AG10803 (cell line): ENCODE results near the gene SMYD3.

Experiments used
- DNase-seq: peaks from one replicate; pipeline ENCODE4 v3.0.0; 2010; ENCODE audit warnings: low read depth
- H3K4me3 ChIP-seq: 2 replicates; pipeline ENCODE4 v1.5.1; 2011; ENCODE audit warnings: mild to moderate bottlenecking, low read length, control low read depth
- CTCF ChIP-seq: conservative IDR thresholded peaks from 2 replicates; pipeline ENCODE4 v1.5.1; 2011; ENCODE audit warnings: mild to moderate bottlenecking, low read length, control low read depth, inconsistent platforms

The SMYD3 gene

GRCh38 chr1:245810181-245810769 lies 696.8 kb downstream of the SMYD3 start:
- H3K4me3 ChIP-seq: no peak overlapping the region
- no peak for TF ChIP-seq CTCF
- no peak for DNase-seq

- DNase-seq: no peak
- H3K4me3 ChIP-seq: no peak overlapping the region
- TF ChIP-seq CTCF: no peak
Measured at GRCh38 chr1:245809361-245809760, 697.7 kb downstream of the SMYD3 start.

- no peak for TF ChIP-seq CTCF
- H3K4me3 ChIP-seq: no peak overlapping the region
- DNase-seq: no peak
Measured at GRCh38 chr1:245807954-245808719, 698.9 kb downstream of the SMYD3 start.

GRCh38 chr1:245807306-245807705 lies 699.8 kb downstream of the SMYD3 start:
- DNase-seq: peak; percentile 63
- TF ChIP-seq CTCF: no peak
- no peak overlapping the region for H3K4me3 ChIP-seq

GRCh38 chr1:245805532-245805931 lies 701.5 kb downstream of the SMYD3 start:
- TF ChIP-seq CTCF: no peak
- H3K4me3 ChIP-seq: no peak overlapping the region
- DNase-seq: no peak

- no peak for DNase-seq
- TF ChIP-seq CTCF: no peak
- no peak overlapping the region for H3K4me3 ChIP-seq
Measured at GRCh38 chr1:245804696-245805095, 702.4 kb downstream of the SMYD3 start.

- no peak for DNase-seq
- no peak for TF ChIP-seq CTCF
- H3K4me3 ChIP-seq: no peak overlapping the region
Measured at GRCh38 chr1:245803666-245804037, 703.4 kb downstream of the SMYD3 start.
